GM12872 (cell line): ENCODE measurements around the gene IGFN1.

Experiments
- TF ChIP-seq, protein P1 (sequence below): IDR thresholded peaks from 3 replicates; pipeline ENCODE4 v1.5.1; 2011; ENCODE audit warnings: low read depth, mild to moderate bottlenecking, low read length, moderate library complexity; ENCODE audit not compliant: insufficient read depth

IGFN1 gene

DNA sequence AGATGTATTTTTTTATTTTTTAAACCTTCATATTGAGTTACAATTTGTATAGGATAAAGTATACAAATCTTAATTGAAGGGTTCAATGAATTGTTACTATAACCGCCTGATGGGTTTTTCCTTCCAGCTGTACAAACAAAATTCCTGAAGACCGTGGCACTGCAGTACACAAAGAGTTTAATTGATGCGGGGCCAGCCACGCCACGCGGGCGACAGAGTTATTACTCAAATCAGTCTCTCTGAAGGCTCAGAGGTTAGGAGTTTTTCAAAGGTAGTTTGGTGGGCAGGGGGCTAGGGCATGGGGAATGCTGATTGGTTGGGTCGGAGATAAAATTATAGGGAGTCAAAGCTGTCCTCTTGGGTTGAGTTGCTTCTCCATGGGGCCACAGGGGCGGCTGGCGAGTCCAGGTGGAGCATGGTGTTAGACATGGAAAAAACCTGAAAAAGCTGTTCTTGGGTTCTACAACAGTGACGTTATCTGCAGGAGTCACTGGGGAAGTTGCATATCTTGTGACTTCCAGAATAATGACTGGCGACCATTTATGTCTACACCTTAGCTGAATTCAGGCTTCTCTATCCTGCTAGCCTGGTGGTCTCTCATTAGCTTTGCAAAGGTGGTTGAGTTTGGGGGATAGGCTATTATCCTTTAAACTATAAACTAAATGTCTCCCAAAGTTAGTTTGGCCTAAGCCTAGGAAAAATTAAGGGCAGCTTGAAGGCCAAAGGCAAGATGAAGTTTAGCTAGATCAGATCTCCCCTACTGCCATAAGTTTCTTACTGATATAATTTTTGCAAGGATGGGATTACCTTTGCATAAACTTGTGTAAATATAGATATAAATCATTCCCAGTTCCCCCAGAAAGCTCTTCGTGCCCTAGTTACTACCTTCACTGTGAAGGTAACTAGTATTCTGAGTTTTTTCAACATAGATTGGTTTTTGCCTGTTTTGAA, 23.3 kb upstream of the IGFN1 start:
- TF ChIP-seq, protein P1, sequence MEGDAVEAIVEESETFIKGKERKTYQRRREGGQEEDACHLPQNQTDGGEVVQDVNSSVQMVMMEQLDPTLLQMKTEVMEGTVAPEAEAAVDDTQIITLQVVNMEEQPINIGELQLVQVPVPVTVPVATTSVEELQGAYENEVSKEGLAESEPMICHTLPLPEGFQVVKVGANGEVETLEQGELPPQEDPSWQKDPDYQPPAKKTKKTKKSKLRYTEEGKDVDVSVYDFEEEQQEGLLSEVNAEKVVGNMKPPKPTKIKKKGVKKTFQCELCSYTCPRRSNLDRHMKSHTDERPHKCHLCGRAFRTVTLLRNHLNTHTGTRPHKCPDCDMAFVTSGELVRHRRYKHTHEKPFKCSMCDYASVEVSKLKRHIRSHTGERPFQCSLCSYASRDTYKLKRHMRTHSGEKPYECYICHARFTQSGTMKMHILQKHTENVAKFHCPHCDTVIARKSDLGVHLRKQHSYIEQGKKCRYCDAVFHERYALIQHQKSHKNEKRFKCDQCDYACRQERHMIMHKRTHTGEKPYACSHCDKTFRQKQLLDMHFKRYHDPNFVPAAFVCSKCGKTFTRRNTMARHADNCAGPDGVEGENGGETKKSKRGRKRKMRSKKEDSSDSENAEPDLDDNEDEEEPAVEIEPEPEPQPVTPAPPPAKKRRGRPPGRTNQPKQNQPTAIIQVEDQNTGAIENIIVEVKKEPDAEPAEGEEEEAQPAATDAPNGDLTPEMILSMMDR: no peak

DNA sequence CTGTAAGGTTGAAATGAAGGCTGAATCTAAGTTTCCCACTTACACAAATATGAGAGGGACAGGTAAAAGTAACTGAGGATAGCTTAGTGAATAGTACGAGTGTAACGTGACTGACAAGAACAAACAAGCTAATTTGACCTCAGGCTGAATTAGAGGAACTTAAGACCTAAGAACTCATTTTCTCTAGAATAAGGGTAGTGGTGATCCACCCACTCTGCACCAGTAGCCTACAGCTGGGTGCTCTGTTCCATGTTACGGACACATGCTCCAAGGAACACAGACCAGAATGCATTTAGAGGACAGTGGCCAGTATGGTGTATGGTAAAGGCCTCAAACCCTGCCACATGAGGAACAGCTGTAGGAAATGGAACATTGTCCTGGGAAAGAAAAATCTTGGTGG, 21.4 kb upstream of the IGFN1 start:
- TF ChIP-seq, protein P1: no peak

DNA sequence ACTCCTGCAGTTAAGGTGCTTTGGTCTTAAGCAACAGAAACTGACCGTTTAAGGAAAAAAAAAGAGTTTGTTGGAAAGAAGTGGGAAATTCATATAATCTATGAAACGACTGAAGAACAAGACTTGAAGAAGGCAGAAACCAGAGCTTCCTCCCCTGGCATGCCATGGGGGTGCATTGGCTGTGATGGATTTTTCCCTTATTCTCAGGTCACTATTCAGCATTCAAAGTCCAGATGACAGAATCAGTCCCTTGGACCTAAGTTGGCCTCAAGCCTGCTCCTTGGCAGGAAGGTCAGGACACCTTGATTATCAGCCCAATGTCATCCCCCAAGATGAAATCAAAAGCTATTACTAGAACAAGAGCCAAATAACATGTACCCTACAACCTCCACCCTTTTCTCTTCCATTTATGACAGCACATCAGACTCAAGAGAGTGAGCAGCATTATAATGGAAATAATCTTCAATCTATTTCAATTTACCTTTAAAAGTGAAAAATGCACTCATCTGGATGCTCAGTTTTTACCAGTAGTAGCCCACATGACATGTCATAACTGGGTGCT, 20.6 kb upstream of the IGFN1 start:
- TF ChIP-seq, protein P1: no peak

DNA sequence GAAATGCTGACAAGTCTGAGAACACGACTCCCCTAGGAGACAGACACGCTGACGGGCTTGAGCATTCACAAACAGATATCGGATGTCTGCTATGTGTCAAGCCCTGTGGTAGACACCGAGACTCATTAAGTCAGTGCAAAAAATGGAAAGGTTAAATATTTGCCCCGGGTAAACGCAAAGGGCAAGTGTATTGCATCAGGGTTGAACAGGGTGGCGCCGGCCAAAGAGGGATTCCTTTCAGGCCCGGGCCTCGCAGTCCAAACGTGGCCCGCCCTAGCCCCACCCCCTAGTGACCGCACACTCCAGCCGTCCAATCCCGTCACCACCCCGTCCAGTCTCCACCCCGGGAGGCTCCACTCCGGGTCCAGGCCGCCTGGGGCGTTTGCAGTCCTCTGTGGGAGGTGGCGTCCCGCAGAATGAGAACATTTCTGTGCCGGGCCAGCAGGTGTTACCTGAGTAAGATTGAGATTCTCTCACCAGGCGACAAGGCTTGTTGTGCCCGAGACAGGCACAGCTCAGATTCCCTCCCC, 20.0 kb upstream of the IGFN1 start:
- TF ChIP-seq, protein P1: no peak

DNA sequence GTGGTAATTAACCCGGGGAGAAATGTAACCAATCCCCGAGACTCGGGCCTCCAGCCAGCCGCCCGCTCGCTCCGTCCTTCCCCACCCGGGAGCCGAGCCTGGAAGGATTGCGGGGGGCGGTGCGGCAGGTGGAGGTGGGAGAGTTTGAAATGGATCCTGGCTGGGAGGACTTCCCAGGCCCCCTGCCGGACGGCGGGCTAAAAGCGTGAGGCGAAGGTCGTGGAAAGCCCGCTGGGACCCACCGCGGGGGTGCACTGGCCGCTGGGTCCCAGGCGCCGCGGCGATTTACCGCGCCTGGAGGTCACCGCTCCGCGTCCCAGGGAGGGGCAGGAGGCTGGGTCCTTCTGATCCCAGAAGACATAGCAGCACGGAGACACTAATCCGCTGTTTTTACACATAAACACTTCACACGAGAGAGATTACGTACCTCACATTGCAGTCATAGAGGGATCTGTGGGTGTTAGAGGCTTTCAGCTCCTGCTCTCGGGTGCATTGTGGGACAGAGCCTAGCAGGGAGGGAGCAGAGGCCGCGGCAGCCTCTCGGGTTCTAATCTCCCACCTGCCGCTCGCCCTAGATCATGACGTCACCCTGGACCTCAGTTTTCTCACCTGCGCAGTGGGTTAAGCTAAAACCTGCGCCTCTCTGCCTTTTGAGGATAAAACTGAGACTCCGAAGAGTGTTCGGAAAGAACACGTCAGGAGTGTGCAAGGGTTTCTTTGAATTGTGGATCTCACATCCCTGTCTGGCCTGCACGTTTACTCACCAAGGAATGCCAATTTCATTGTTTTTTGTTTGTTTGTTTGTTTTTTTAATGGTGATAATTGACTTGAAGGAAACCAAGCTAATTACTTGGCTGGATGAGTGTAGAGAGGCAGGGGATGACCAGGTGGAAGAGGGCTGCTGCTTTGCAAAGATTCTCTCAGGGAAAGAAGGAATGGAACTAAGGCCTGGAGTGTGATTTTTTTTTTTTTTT, 19.3 kb upstream of the IGFN1 start:
- TF ChIP-seq, protein P1: peak; percentile 47

DNA sequence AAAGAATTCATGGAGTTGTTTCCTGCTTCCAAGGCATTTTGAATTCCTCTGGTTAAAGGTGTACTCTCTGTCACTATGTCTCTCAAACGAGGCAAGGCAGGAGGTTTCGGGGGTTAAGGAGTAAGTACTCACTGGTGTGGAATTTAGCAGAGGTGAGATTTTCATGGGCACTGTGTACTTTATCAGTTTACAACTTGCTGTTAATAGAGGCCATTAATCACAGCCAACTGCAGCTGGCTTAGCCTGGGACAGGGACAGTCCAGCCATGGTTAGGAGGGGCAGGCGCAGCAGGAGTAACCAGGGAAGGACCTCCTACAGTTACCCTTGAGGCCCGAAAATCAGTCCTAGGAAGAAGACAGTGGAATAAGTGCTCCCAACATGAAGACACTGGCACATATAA, 18.3 kb upstream of the IGFN1 start:
- TF ChIP-seq, protein P1: no peak
